ENCODE data around the gene RELN. TPM values are rescaled to one million over a fixed set of nuclear protein-coding genes. Genes with fewer than 3 reads are reported as not detected.

RELN gene
- total and polyA plus RNA-seq, 9 of the 15 experiments (the other 6 are each of a cell fraction or from before 2014, with no cell fraction given): 12.9 to 43.2 (median 18.1) TPM

- no peak for TF ChIP-seq HMGXB4 (CRISPR knock-in tag; IDR thresholded peaks at IDR 0.05)
- TF ChIP-seq HIVEP1 (CRISPR knock-in tag; IDR thresholded peaks at IDR 0.05): no peak
- no peak for TF ChIP-seq ZBTB2 (IDR thresholded peaks at IDR 0.05)
- no peak for TF ChIP-seq CSDE1 (IDR thresholded peaks at IDR 0.05)
- TF ChIP-seq ZNF197 (CRISPR knock-in tag; IDR thresholded peaks at IDR 0.05; ENCODE audit: low read depth): no peak
- TF ChIP-seq XRCC5 (IDR thresholded peaks at IDR 0.05; ENCODE audit: low read depth, low read length): no peak
These were observed 356.5 kb downstream of the RELN start (continued) for GRCh38 chr7:103632972-103633371.

- Histone ChIP-seq H3K9me1 (ENCODE audit: control insufficient read depth, insufficient read depth, low read length) (no peaks in the 10 kb centered on the region), H2AFZ (ENCODE audit: low read depth, low read length) (peak overlapping the region; percentile 58), H3K79me2 (ENCODE audit: control insufficient read depth, insufficient read depth, low read length) (no peaks in the 10 kb centered on the region), H3K9me3 (replicated peaks; ENCODE audit: control insufficient read depth, insufficient read depth, low read depth, low read length) (no peaks in the 10 kb centered on the region), H3K4me1 (replicated peaks in 1 of 2; ENCODE audit: control insufficient read depth in 2 of 2, insufficient read depth in 2 of 2, low read length in 2 of 2) (peaks cover 0 to 6% of the 10 kb centered on the region in 2 experiments; a peak in 3 of 5 replicates), H3K4me2 (ENCODE audit: insufficient read depth, low read length) (no peak overlapping the region; the same call in 1 of the 2 replicates), H3K4me3 (no peak overlapping the region), H3K36me3 (ENCODE audit: control insufficient read depth, insufficient read depth, low read length) (peaks cover 18% of the 10 kb centered on the region), H3K9ac (ENCODE audit: insufficient read depth in 1 of 2, low read depth in 2 of 2, low read length in 2 of 2) (no peak overlapping the region), H3K27me3 (ENCODE audit: control insufficient read depth in 2 of 2, insufficient read depth in 2 of 2, low read length in 2 of 2) (no peaks in the 10 kb centered on the region), H3K27ac (ENCODE audit: extremely low read depth, low read depth, low read length) (peak overlapping the region; percentile 3; the same call in 1 of the 3 replicates), H4K20me1 (replicated peaks; ENCODE audit: control insufficient read depth, insufficient read depth, low read length) (no peaks in the 10 kb centered on the region)
- POLR2A ChIA-PET: interaction anchor here (1.1 kb wide), 1 partner anchor 9 kb away, joined by 4 read pairs; no protein-coding TSS in a partner anchor
- BruUV-seq (replicated peaks): no TSS peak
- peak in 2 of 4 experiments; percentile 30 to 53 for DNase-seq (ENCODE audit: extremely low read depth in 1 of 4, low spot score in 3 of 4)
- in situ Hi-C loops (cut with MboI) (no loop called here), intact Hi-C loops (cut with micrococcal nuclease) (no loop called here)
- WGBS (ENCODE audit: insufficient coverage, low coverage, missing lambda C conversion rate): 13% methylated on average over 5 of the region's 5 CpGs
- FAIRE-seq: peak; percentile 11
- CTCF ChIA-PET (ENCODE audit: low intra/inter-chr PET ratio): no interaction called here
- peak; percentile 92 for ATAC-seq
- TF ChIP-seq KDM1A (IDR thresholded peaks at IDR 0.05): 0 out of 4 replicates have a peak, but pooled peaks of 1 of the 2 experiments have one; percentile 8
- TF ChIP-seq U2AF1 (optimal IDR thresholded peaks at IDR 0.05; ENCODE audit: low read depth, low read length): no peak
- TF ChIP-seq ESRRB (CRISPR knock-in tag; IDR thresholded peaks at IDR 0.05; ENCODE audit: borderline replicate concordance): no peak
- peak; percentile 30 for TF ChIP-seq DACH1 (IDR thresholded peaks at IDR 0.05; ENCODE audit: partially characterized antibody)
- no peak for TF ChIP-seq ZBTB2 (IDR thresholded peaks at IDR 0.05)
- no peak for TF ChIP-seq ARHGAP35 (IDR thresholded peaks at IDR 0.05; ENCODE audit: partially characterized antibody)
- peak; percentile 52; the same call in 1 of the 2 replicates for TF ChIP-seq HMBOX1 (IDR thresholded peaks at IDR 0.05)
These were observed 357.3 kb downstream of the RELN start for GRCh38 chr7:103632005-103632639.
